GM18951 (cell line): ENCODE data around the gene ACER3.
"Not testable (repeated sequence)": the region's sequence is repeated elsewhere in the genome, so short reads cannot be mapped to it uniquely, and the experiment has no call there.

Experiments
- POLR2A ChIP-seq: IDR thresholded peaks from 4 replicates; pipeline ENCODE4 v1.6.1; 2011; ENCODE audit warnings: mild to moderate bottlenecking; ENCODE audit not compliant: insufficient read length, insufficient read depth; ENCODE audit errors: extremely low read depth
- in situ Hi-C: fragments of 300-500 bp; cut with MboI; formaldehyde crosslinking; loops from one replicate; pipeline ENCODE4 v1.12.0; 2022; ENCODE audit warnings: low sequenced_read_pairs, mixed read lengths, inconsistent platforms; ENCODE audit not compliant: unreplicated experiment

Gene ACER3

GRCh38 chr11:76980196-76980595, 119.5 kb downstream of the ACER3 start:
- no peak for TF ChIP-seq POLR2A
- in situ Hi-C loops, result no loop called here

GRCh38 chr11:76984743-76985142, 124.0 kb downstream of the ACER3 start:
- TF ChIP-seq POLR2A, result no peak
- in situ Hi-C loops, result no loop called here

- in situ Hi-C loops, result no loop called here
- TF ChIP-seq POLR2A, result no peak
These were observed 126.5 kb downstream of the ACER3 start for GRCh38 chr11:76987203-76987602.

- in situ Hi-C loops, result no loop called here
- no peak for TF ChIP-seq POLR2A
These were observed 129.9 kb downstream of the ACER3 start for GRCh38 chr11:76990628-76991027.

- in situ Hi-C loops, result no loop called here
- TF ChIP-seq POLR2A, result no peak
These were observed 134.4 kb downstream of the ACER3 start for GRCh38 chr11:76995081-76995576.

- in situ Hi-C loops, result no loop called here
- no peak for TF ChIP-seq POLR2A
These were observed 136.8 kb downstream of the ACER3 start for GRCh38 chr11:76997512-76997911.

- no peak for TF ChIP-seq POLR2A
- in situ Hi-C loops, result no loop called here
These were observed 138.9 kb downstream of the ACER3 start for GRCh38 chr11:76999597-76999996.

GRCh38 chr11:77001613-77002012, 140.9 kb downstream of the ACER3 start:
- TF ChIP-seq POLR2A, result no peak
- in situ Hi-C loops, result no loop called here

- no peak for TF ChIP-seq POLR2A
- in situ Hi-C loops, result no loop called here
These were observed 142.1 kb downstream of the ACER3 start for GRCh38 chr11:77002776-77003175.

GRCh38 chr11:77003963-77004362, 143.2 kb downstream of the ACER3 start:
- in situ Hi-C loops, result no loop called here
- TF ChIP-seq POLR2A, result no peak

GRCh38 chr11:77009533-77010160, 148.9 kb downstream of the ACER3 start:
- TF ChIP-seq POLR2A, result no peak
- in situ Hi-C loops, result no loop called here

- TF ChIP-seq POLR2A, result no peak
- in situ Hi-C loops, result no loop called here
These were observed 154.0 kb downstream of the ACER3 start for GRCh38 chr11:77014669-77015068.

- in situ Hi-C loops, result not testable (repeated sequence)
These were observed 157.7 kb downstream of the ACER3 start for GRCh38 chr11:77018396-77018924.

- in situ Hi-C loops, result no loop called here
These were observed 159.4 kb downstream of the ACER3 start for GRCh38 chr11:77019976-77020595.

More at GRCh38 chr11:77019976-77020595, 159.4 kb downstream of the ACER3 start:
- no peak for TF ChIP-seq POLR2A
